ENCODE data around the gene CLIC4.

DNA sequence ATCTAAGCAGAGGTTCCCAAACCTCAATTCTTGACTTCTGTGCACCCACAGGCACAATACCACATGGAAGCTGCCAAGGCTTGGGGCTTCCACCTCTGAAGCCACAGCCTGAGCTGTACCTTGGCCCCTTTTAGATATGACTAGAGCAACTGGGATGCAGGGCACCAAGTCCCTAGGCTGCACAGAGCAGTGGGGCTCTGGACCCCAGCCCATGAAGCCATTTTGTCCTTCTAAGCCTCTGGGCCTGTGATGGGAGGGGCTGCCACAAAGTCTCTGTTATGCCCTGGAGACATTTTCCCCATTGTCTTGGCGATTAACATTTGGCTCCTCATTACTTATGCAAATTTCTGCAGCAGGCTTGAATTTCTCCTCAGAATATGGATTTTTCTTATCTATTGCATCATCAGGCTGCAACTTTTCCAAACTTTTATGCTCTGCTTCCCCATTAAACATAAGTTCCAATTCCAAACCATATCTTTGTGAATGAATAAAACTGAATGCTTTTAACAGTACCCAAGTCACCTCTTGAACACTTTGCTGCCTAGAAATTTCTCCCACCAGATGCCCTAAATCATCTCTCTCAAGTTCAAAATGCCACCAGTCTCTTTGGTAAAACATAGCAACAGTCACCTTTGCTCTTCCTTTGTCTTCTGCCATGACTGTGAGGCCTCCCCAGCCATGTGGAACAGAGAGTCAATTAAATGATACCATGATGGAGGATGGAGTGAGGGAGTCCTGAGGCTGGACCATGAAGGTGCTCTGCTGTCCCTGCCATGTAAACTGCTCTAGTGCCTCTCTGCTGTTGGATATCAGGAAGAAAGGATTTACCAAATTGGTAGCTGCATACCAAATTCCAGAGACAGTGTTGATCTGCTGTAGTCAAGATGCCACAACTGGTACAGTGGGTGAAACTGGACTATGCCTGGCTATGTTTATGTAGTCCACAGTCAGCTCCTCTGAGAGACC lies 147.2 kb downstream of the CLIC4 start:
- TF ChIP-seq CTCF (IDR thresholded peaks at IDR 0.05) (no peak), EP300 (IDR thresholded peaks at IDR 0.05) (no peak), POLR2A (IDR thresholded peaks at IDR 0.05) (no peak), POLR2AphosphoS5 (IDR thresholded peaks at IDR 0.05) (no peak)

Data from upper lobe of left lung (tissue), 4 donors.